ENCODE results near the gene CNGB1.
"Not testable (repeated sequence)": the region's sequence is repeated elsewhere in the genome, so short reads cannot be mapped to it uniquely, and the experiment has no call there.

GRCh38 chr16:57943381-57943780 is 27.5 kb downstream of the CNGB1 start:
- not testable (repeated sequence) for TF ChIP-seq MAX (CRISPR knock-in tag; IDR thresholded peaks at IDR 0.05); CTCF (IDR thresholded peaks at IDR 0.05); ZNF263 (CRISPR knock-in tag; IDR thresholded peaks at IDR 0.05; ENCODE audit: low read depth); GRHL2 (CRISPR knock-in tag; IDR thresholded peaks at IDR 0.05; ENCODE audit: insufficient replicate concordance, severe bottlenecking); CREB1 (CRISPR knock-in tag; IDR thresholded peaks at IDR 0.05); NFE2L1 (CRISPR knock-in tag; IDR thresholded peaks at IDR 0.05); SMAD4 (CRISPR knock-in tag; IDR thresholded peaks at IDR 0.05); ATF2 (CRISPR knock-in tag; IDR thresholded peaks at IDR 0.05; ENCODE audit: borderline replicate concordance, low read depth); CREM (CRISPR knock-in tag; IDR thresholded peaks at IDR 0.05); ZNF512 (CRISPR knock-in tag; IDR thresholded peaks at IDR 0.05; ENCODE audit: borderline replicate concordance); ATF3 (CRISPR knock-in tag; conservative IDR thresholded peaks at IDR 0.05); ELF4 (CRISPR knock-in tag; IDR thresholded peaks at IDR 0.05; ENCODE audit: low read depth)

Measured in WTC11 (cell line).